K562 (cell line): ENCODE measurements around the gene RYR1. TPM values are rescaled to one million over a fixed set of nuclear protein-coding genes. Genes with fewer than 3 reads are reported as not detected.

Experiments
- CAMTA2 ChIP-seq: fragments of 250-450 bp; sonication (Bioruptor Pico); conservative IDR thresholded peaks from 2 replicates; pipeline ENCODE4 v1.5.1; 2022
- CBFA2T3 ChIP-seq: fragments of 450-650 bp; IDR thresholded peaks from 2 replicates; pipeline ENCODE4 v1.6.1; 2017
- GTF3C2 ChIP-seq: IDR thresholded peaks from 3 replicates; pipeline ENCODE4 v1.6.1; 2011; ENCODE audit warnings: borderline replicate concordance, mild to moderate bottlenecking, moderate library complexity; ENCODE audit not compliant: insufficient read length; ENCODE audit errors: extremely low read depth
- HDAC1 ChIP-seq, 2 experiments: fragments of 450-650 bp; IDR thresholded peaks; 2 replicates each; pipeline ENCODE4 v1.6.1; 2016 to 2017; ENCODE audit warnings: inconsistent platforms in 1 of 2, mild to moderate bottlenecking in 1 of 2, moderate library complexity in 1 of 2
- JUND ChIP-seq, 2 experiments: IDR thresholded peaks; 2 replicates in 1 of 2; 3 replicates in 1 of 2; pipeline ENCODE4 v1.6.1; 2011; ENCODE audit warnings: borderline replicate concordance in 2 of 2, low read depth in 2 of 2, low read length in 2 of 2, improper control_type of control experiment in 1 of 2, missing biosample characterization in 1 of 2, missing genetic modification characterization in 1 of 2, missing genetic modification reagents in 1 of 2
- MLLT1 ChIP-seq, 2 experiments: fragments of 450-650 bp; IDR thresholded peaks; 2 replicates each; pipeline ENCODE4 v1.6.1; 2016
- MYC ChIP-seq, 2 experiments: fragments of 250-450 bp in 1 of 2; sonication (Bioruptor Pico) in 1 of 2; IDR thresholded peaks; 2 replicates each; pipeline versions ENCODE4 v1.5.1 to v1.6.1; 2012 to 2021; ENCODE audit warnings: low read depth in 2 of 2, borderline replicate concordance in 1 of 2, improper control_type of control experiment in 1 of 2, low read length in 1 of 2, mild to moderate bottlenecking in 1 of 2, moderate library complexity in 1 of 2
- NEUROD1 ChIP-seq: fragments of 150-350 bp; IDR thresholded peaks from 2 replicates; pipeline ENCODE4 v1.6.1; 2014; ENCODE audit warnings: borderline replicate concordance, low read length, low read depth; ENCODE audit not compliant: partially characterized antibody
- NFIC ChIP-seq: fragments of 450-650 bp; IDR thresholded peaks from 2 replicates; pipeline ENCODE4 v1.6.1; 2017; ENCODE audit warnings: mild to moderate bottlenecking, inconsistent platforms
- NR2C2 ChIP-seq, 2 experiments: fragments of 200-800 bp in 1 of 2; sonication (Bioruptor generic) in 1 of 2; sonication (generic) in 1 of 2; formaldehyde crosslinking in 1 of 2; IDR thresholded peaks; 2 replicates each; pipeline versions ENCODE4 v1.6.1 to v1.8.0; 2016 to 2022; ENCODE audit warnings: mild to moderate bottlenecking in 1 of 2, missing compliant biosample characterization in 1 of 2, missing genetic modification characterization in 1 of 2, missing genetic modification reagents in 1 of 2
- POLR3G ChIP-seq: IDR thresholded peaks from 2 replicates; pipeline ENCODE4 v1.6.1; 2011; ENCODE audit not compliant: insufficient read length, insufficient replicate concordance; ENCODE audit errors: extremely low read depth
- PRMT5 ChIP-seq: sonication (generic); formaldehyde crosslinking; IDR thresholded peaks from 2 replicates; pipeline ENCODE4 v1.5.0; 2020; ENCODE audit warnings: missing genetic modification reagents
- PTBP1 ChIP-seq: fragments of 200-400 bp; formaldehyde crosslinking; IDR thresholded peaks from 2 replicates; pipeline ENCODE4 v1.6.1; 2017; ENCODE audit warnings: low read depth, low read length
- RBM34 ChIP-seq: fragments of 200-400 bp; formaldehyde crosslinking; IDR thresholded peaks from 2 replicates; pipeline ENCODE4 v1.6.1; 2018; ENCODE audit warnings: low read length, borderline replicate concordance; ENCODE audit not compliant: insufficient read depth
- SMARCB1 ChIP-seq: IDR thresholded peaks from 2 replicates; pipeline ENCODE4 v1.6.1; 2011; ENCODE audit warnings: improper control_type of control experiment, low read depth; ENCODE audit not compliant: insufficient read length
- THRAP3 ChIP-seq: fragments of 450-650 bp; IDR thresholded peaks from 2 replicates; pipeline ENCODE4 v1.6.1; 2016; ENCODE audit warnings: mild to moderate bottlenecking, inconsistent platforms, borderline replicate concordance
- TSC22D4 ChIP-seq: fragments of 450-650 bp; IDR thresholded peaks from 2 replicates; pipeline ENCODE4 v1.6.1; 2016; ENCODE audit warnings: missing genetic modification characterization, missing biosample characterization, control low read depth
- XRCC5 ChIP-seq: fragments of 200-400 bp; formaldehyde crosslinking; IDR thresholded peaks from 2 replicates; pipeline ENCODE4 v1.6.1; 2017; ENCODE audit warnings: low read depth, mild to moderate bottlenecking, low read length
- ZKSCAN8 ChIP-seq: fragments of 200-800 bp; sonication (Bioruptor generic); IDR thresholded peaks from 2 replicates; pipeline ENCODE4 v1.6.1; 2016; ENCODE audit warnings: missing genetic modification characterization, missing compliant biosample characterization
- ZNF444 ChIP-seq: fragments of 250-450 bp; sonication (Bioruptor Pico); IDR thresholded peaks from 2 replicates; pipeline ENCODE4 v1.4.0; 2020; ENCODE audit warnings: mild to moderate bottlenecking, moderate library complexity
- ZNF785 ChIP-seq: fragments of 250-450 bp; sonication (Bioruptor Pico); IDR thresholded peaks from 2 replicates; pipeline ENCODE4 v1.4.0; 2020; ENCODE audit warnings: mild to moderate bottlenecking
- polyA plus RNA-seq, 8 experiments: library from polyadenylated mRNA; depleted of rRNA in 4 of 8; stranded (reverse) in 5 of 8; unstranded in 3 of 8; fragments of >200 nt; fragmentation: Nextera tagmentation in 2 of 8; fragmentation: Illumina TruSeq in 1 of 8; extraction: Ambion mirVana in 2 of 8; extraction: Trizol in 1 of 8; gene quantifications; 2 replicates each; pipeline versions ENCODE4 v1.2.1 to v1.2.3, GENCODE V29; 2011 to 2014; ENCODE audit warnings: inconsistent platforms in 1 of 8, missing spikeins in 1 of 8
- total RNA-seq, 7 experiments: library from RNA; depleted of rRNA in 6 of 7; stranded (reverse); fragments of >200 nt in 6 of 7; fragmentation: Illumina TruSeq in 2 of 7; extraction: Trizol in 2 of 7; gene quantifications; 2 replicates each; pipeline versions ENCODE4 v1.2.1 to v1.2.3, GENCODE V29; 2011 to 2021; ENCODE audit warnings: low replicate concordance in 1 of 7
- TF ChIP-seq, protein P1 (sequence below): fragments of 450-650 bp; formaldehyde crosslinking; IDR thresholded peaks from 2 replicates; pipeline ENCODE4 v1.4.0; 2022; ENCODE audit warnings: missing genetic modification characterization

RYR1 gene
- total and polyA plus RNA-seq, 9 of the 15 experiments (the other 6 are each of a cell fraction or from before 2014, with no cell fraction given), result 0.11 to 7.4 (median 3.7) TPM

- peak in 1 of 2 experiments; percentile 65; a peak in 2 of 4 replicates for TF ChIP-seq HDAC1 (IDR thresholded peaks at IDR 0.05)
- no peak for TF ChIP-seq ZNF785 (CRISPR knock-in tag)
- no peak for TF ChIP-seq GTF3C2
- no peak for TF ChIP-seq RBM34
- 0 out of 2 replicates have a peak, but pooled peaks have one; percentile 7 for TF ChIP-seq JUND (IDR thresholded peaks at IDR 0.05; ENCODE audit: borderline replicate concordance, low read depth, low read length)
- no peak for TF ChIP-seq JUND (tag; IDR thresholded peaks at IDR 0.05; ENCODE audit: borderline replicate concordance, low read depth, low read length)
- TF ChIP-seq THRAP3, result no peak
- TF ChIP-seq NEUROD1, result no peak
- peak; percentile 33; the same call in 1 of the 2 replicates for TF ChIP-seq NFIC
- TF ChIP-seq CAMTA2 (CRISPR knock-in tag), result no peak
- no peak; the same call in 1 of the 2 replicates for TF ChIP-seq MYC (IDR thresholded peaks at IDR 0.05; ENCODE audit: low read depth, low read length)
- TF ChIP-seq MYC (CRISPR knock-in tag; IDR thresholded peaks at IDR 0.05; ENCODE audit: borderline replicate concordance, low read depth), result no peak
- TF ChIP-seq ZNF444 (CRISPR knock-in tag), result no peak
- TF ChIP-seq PRMT5, result no peak
- no peak for TF ChIP-seq POLR3G
- TF ChIP-seq ZKSCAN8 (CRISPR knock-in tag), result no peak
- TF ChIP-seq XRCC5, result 0 out of 2 replicates have a peak, but pooled peaks have one; percentile 11
- peak; percentile 83; the same call in 1 of the 2 replicates for TF ChIP-seq PTBP1
- TF ChIP-seq CBFA2T3, result no peak
- no peak for TF ChIP-seq MLLT1 (IDR thresholded peaks at IDR 0.05)
- no peak for TF ChIP-seq TSC22D4 (tag)
- TF ChIP-seq NR2C2 (CRISPR knock-in tag; IDR thresholded peaks at IDR 0.05), result no peak
- TF ChIP-seq NR2C2 (tag; IDR thresholded peaks at IDR 0.05), result no peak
- no peak for TF ChIP-seq SMARCB1
- TF ChIP-seq, protein P1, sequence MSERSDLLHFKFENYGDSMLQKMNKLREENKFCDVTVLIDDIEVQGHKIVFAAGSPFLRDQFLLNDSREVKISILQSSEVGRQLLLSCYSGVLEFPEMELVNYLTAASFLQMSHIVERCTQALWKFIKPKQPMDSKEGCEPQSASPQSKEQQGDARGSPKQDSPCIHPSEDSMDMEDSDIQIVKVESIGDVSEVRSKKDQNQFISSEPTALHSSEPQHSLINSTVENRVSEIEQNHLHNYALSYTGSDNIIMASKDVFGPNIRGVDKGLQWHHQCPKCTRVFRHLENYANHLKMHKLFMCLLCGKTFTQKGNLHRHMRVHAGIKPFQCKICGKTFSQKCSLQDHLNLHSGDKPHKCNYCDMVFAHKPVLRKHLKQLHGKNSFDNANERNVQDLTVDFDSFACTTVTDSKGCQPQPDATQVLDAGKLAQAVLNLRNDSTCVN (CRISPR knock-in tag), result no peak
These were observed at the start of gene RYR1 (continued) for GRCh38 chr19:38433268-38433733.
